Lower leg skin (tissue), 3 donors: Measurements from ENCODE around the gene FHIP2A.

Experiments
- POLR2A ChIP-seq, 2 donors: fragments of 450-650 bp; IDR thresholded peaks; one replicate each; pipeline ENCODE4 v1.6.1; 2016 to 2017; ENCODE audit warnings: antibody characterized with exemption in 2 of 2, mild to moderate bottlenecking in 1 of 2, moderate library complexity in 1 of 2
- TF ChIP-seq, protein P1 (sequence below), 3 donors: fragments of 450-650 bp; IDR thresholded peaks; one replicate each; pipeline ENCODE4 v1.5.1; 2016; ENCODE audit warnings: antibody characterized with exemption in 3 of 3, mild to moderate bottlenecking in 3 of 3, moderate library complexity in 2 of 3

DNA sequence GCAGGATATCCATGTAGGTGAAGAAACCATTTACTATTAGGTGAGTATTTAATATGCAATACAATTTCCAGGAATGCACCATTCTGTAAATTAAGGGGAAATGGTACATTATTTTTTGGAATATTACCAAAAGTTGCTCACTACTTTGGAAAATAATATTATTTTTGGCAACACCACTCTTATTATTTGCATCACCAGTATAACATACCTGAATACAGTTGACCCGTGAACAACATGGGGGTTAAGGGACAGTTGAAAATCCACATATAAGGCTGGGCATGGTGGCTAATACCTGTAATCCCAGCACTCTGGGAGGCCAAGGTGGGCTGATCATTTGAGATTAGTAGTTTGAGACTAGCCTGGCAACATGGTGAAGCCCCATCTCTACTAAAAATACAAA is 21.2 kb upstream of the FHIP2A start:
- TF ChIP-seq, protein P1, sequence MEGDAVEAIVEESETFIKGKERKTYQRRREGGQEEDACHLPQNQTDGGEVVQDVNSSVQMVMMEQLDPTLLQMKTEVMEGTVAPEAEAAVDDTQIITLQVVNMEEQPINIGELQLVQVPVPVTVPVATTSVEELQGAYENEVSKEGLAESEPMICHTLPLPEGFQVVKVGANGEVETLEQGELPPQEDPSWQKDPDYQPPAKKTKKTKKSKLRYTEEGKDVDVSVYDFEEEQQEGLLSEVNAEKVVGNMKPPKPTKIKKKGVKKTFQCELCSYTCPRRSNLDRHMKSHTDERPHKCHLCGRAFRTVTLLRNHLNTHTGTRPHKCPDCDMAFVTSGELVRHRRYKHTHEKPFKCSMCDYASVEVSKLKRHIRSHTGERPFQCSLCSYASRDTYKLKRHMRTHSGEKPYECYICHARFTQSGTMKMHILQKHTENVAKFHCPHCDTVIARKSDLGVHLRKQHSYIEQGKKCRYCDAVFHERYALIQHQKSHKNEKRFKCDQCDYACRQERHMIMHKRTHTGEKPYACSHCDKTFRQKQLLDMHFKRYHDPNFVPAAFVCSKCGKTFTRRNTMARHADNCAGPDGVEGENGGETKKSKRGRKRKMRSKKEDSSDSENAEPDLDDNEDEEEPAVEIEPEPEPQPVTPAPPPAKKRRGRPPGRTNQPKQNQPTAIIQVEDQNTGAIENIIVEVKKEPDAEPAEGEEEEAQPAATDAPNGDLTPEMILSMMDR (IDR thresholded peaks at IDR 0.05) = no peak
- no peak for TF ChIP-seq POLR2A (IDR thresholded peaks at IDR 0.05)
